Liver (tissue), 9 donors: ENCODE measurements around the gene METTL13. TPM values are rescaled to one million over a fixed set of nuclear protein-coding genes. Genes with fewer than 3 reads are reported as not detected.

ENCODE experiments used
- DNase-seq: peaks from one replicate; pipeline ENCODE4 v3.0.0-alpha.2; 2017; ENCODE audit warnings: low spot score
- H3K27ac ChIP-seq, 2 donors: one replicate each; pipeline ENCODE4 v1.7.0; 2013; ENCODE audit warnings: inconsistent platforms in 2 of 2, low read length in 2 of 2, control low read depth in 1 of 2, low read depth in 1 of 2, mild to moderate bottlenecking in 1 of 2
- H3K27me3 ChIP-seq, 4 donors: one replicate each; pipeline versions ENCODE4 v1.6.1 to v1.7.0; 2013; ENCODE audit warnings: low read length in 3 of 4, inconsistent platforms in 1 of 4, mild to moderate bottlenecking in 1 of 4, moderate library complexity in 1 of 4; ENCODE audit not compliant: control insufficient read depth in 4 of 4, insufficient read depth in 4 of 4
- H3K36me3 ChIP-seq, 4 donors: one replicate each; pipeline versions ENCODE4 v1.6.1 to v1.7.0; 2013; ENCODE audit warnings: low read length in 3 of 4, mild to moderate bottlenecking in 3 of 4, low read depth in 1 of 4, moderate library complexity in 1 of 4; ENCODE audit not compliant: control insufficient read depth in 4 of 4, insufficient read depth in 3 of 4
- H3K4me1 ChIP-seq, 4 donors: one replicate each; pipeline versions ENCODE4 v1.6.1 to v1.7.0; 2013; ENCODE audit warnings: low read length in 3 of 4, mild to moderate bottlenecking in 3 of 4, moderate library complexity in 1 of 4; ENCODE audit not compliant: control insufficient read depth in 4 of 4, insufficient read depth in 4 of 4
- H3K4me3 ChIP-seq, 3 donors: one replicate each; pipeline versions ENCODE4 v1.6.1 to v1.7.0; 2013; ENCODE audit warnings: low read length in 3 of 3, control low read depth in 1 of 3, low read depth in 1 of 3, mild to moderate bottlenecking in 1 of 3
- H3K9ac ChIP-seq, 2 donors: one replicate each; pipeline ENCODE4 v1.7.0; 2013; ENCODE audit warnings: low read length in 2 of 2, mild to moderate bottlenecking in 2 of 2, moderate library complexity in 2 of 2, control low read depth in 1 of 2, low read depth in 1 of 2
- H3K9me3 ChIP-seq, 4 donors: one replicate each; pipeline versions ENCODE4 v1.6.1 to v1.7.0; 2013; ENCODE audit warnings: low read length in 3 of 4; ENCODE audit not compliant: control insufficient read depth in 4 of 4
- CTCF ChIP-seq: fragments of 150-350 bp; IDR thresholded peaks from 2 replicates; pipeline ENCODE4 v1.5.1; 2017; ENCODE audit warnings: improper control_type of control experiment, low read depth, low read length; ENCODE audit not compliant: missing input control
- EGR1 ChIP-seq, 2 donors: IDR thresholded peaks; 2 replicates each; pipeline ENCODE4 v1.6.1; 2016 to 2018; ENCODE audit warnings: antibody characterized with exemption in 2 of 2, low read depth in 2 of 2
- FOXA1 ChIP-seq: IDR thresholded peaks from 2 replicates; pipeline ENCODE4 v1.6.1; 2016; ENCODE audit warnings: antibody characterized with exemption
- FOXA2 ChIP-seq: IDR thresholded peaks from 2 replicates; pipeline ENCODE4 v1.6.1; 2016; ENCODE audit warnings: antibody characterized with exemption
- GABPA ChIP-seq, 2 donors: IDR thresholded peaks in 1 of 2; conservative IDR thresholded peaks in 1 of 2; 2 replicates each; pipeline ENCODE4 v1.6.1; 2016; ENCODE audit warnings: antibody characterized with exemption in 2 of 2, mild to moderate bottlenecking in 1 of 2, moderate library complexity in 1 of 2
- HNF4A ChIP-seq, 2 donors: conservative IDR thresholded peaks; 2 replicates each; pipeline ENCODE4 v1.6.1; 2016; ENCODE audit warnings: antibody characterized with exemption in 2 of 2, mild to moderate bottlenecking in 2 of 2
- HNF4G ChIP-seq: IDR thresholded peaks from 2 replicates; pipeline ENCODE4 v1.6.1; 2016; ENCODE audit warnings: antibody characterized with exemption
- JUND ChIP-seq, 2 donors: IDR thresholded peaks; 2 replicates each; pipeline ENCODE4 v1.6.1; 2016; ENCODE audit warnings: antibody characterized with exemption in 2 of 2
- MAX ChIP-seq: IDR thresholded peaks from 2 replicates; pipeline ENCODE4 v1.6.1; 2016; ENCODE audit warnings: antibody characterized with exemption
- NR2F2 ChIP-seq: IDR thresholded peaks from 2 replicates; pipeline ENCODE4 v1.6.1; 2016; ENCODE audit warnings: antibody characterized with exemption
- RAD21 ChIP-seq, 2 donors: IDR thresholded peaks; 2 replicates each; pipeline ENCODE4 v1.6.1; 2016; ENCODE audit warnings: antibody characterized with exemption in 2 of 2, mild to moderate bottlenecking in 2 of 2
- SP1 ChIP-seq: IDR thresholded peaks from 2 replicates; pipeline ENCODE4 v1.6.1; 2018; ENCODE audit warnings: antibody characterized with exemption, mild to moderate bottlenecking
- TAF1 ChIP-seq: conservative IDR thresholded peaks from 2 replicates; pipeline ENCODE4 v1.6.1; 2016; ENCODE audit warnings: antibody characterized with exemption, mild to moderate bottlenecking
- YY1 ChIP-seq: IDR thresholded peaks from 2 replicates; pipeline ENCODE4 v1.6.1; 2016; ENCODE audit warnings: antibody characterized with exemption, mild to moderate bottlenecking
- WGBS: extraction: QIAGEN DNeasy Blood & Tissue Kit; methylation state at CpG from one replicate; pipeline ENCODE4 v1.1.7; 2013; 5-methylcytosine and 5-hydroxymethylcytosine counted together
- polyA plus RNA-seq, 2 donors: library from polyadenylated mRNA; stranded (reverse) in 1 of 2; unstranded in 1 of 2; fragments of 200-250 nt in 1 of 2; fragments of >200 nt in 1 of 2; fragmentation: Nextera tagmentation in 1 of 2; extraction: Ambion mirVana in 1 of 2; gene quantifications; one replicate each; pipeline versions ENCODE4 v1.2.1 to v1.2.3, GENCODE V29; 2013 to 2015
- total RNA-seq, 2 donors: library from RNA; depleted of rRNA; stranded (reverse); fragments of >200 nt; gene quantifications; one replicate each; pipeline ENCODE4 v1.2.3, GENCODE V29; 2014
- TF ChIP-seq, protein P1 (sequence below): IDR thresholded peaks from 2 replicates; pipeline ENCODE4 v1.6.1; 2016; ENCODE audit warnings: antibody characterized with exemption
- TF ChIP-seq, protein P2 (sequence below): IDR thresholded peaks from 2 replicates; pipeline ENCODE4 v1.6.1; 2016; ENCODE audit warnings: antibody characterized with exemption
- donor health status: healthy.
- donor health status: healthy.
- donor health status: healthy.
- donor health status: healthy.
- donor health status: healthy.

METTL13 gene
- total and polyA plus RNA-seq, 4 donors, result 10.5 to 16.1 (median 13.4) TPM

- Histone ChIP-seq H3K4me1 (peaks cover 0 to 23% (median 14%) of the 10 kb centered on the region in 4 donors), H3K9me3 (no peaks in the 10 kb centered on the region), H3K27me3 (no peaks in the 10 kb centered on the region), H3K9ac (no peak overlapping the region), H3K27ac (no peak overlapping the region), H3K4me3 (no peak overlapping the region), H3K36me3 (peaks cover 18 to 66% (median 52%) of the 10 kb centered on the region in 4 donors)
- TF ChIP-seq EGR1 (IDR thresholded peaks at IDR 0.05; ENCODE audit: low read depth in 2 of 2), result no peak
- no peak for TF ChIP-seq MAX
- TF ChIP-seq GABPA (IDR thresholded peaks at IDR 0.05 in 1 of 2, conservative IDR thresholded peaks at IDR 0.05 in 1 of 2), result no peak
- no peak for TF ChIP-seq TAF1
- no peak for TF ChIP-seq FOXA2
- TF ChIP-seq FOXA1, result no peak
- no peak for TF ChIP-seq CTCF
- no peak for TF ChIP-seq RAD21 (IDR thresholded peaks at IDR 0.05)
- 98% methylated on average over 2 of the region's 2 CpGs for WGBS
- DNase-seq, result no peak
Observed at GRCh38 chr1:171786534-171786933, 5.1 kb downstream of the METTL13 start.

DNA sequence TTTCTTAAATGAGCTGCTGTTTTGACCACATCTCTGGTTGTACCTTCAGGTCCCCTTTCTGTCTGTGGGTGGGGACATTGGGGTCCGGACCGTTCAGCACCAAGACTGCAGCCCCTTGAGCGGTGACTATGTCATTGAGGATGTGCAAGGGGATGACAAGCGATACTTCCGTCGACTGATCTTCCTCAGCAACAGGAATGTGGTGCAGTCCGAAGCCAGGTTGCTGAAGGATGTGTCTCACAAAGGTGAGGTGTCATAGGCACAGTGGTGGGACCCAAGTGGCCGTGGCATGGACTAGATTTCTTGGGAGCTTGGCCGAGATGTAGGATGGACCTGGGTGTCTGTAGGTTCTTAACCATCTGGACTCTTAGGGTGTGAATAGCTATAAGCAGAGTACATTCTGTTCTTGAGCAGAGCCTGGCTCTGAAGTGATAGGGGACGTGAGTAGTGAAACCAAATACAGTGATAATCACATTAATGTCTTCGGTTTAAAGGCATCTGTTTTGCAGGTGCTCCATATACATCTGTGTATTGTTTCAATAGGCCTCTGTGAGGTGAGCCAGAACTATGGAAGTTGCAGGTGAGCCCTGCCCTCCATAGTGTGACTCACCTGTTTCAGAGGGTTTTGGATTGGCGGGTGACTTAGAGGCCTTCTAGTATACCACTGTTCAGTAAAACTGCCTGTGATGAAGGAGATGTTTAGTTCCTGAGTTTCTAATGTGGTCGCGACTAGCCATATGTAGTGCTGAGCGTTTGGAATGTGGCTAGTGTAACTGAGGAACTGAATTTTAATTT lies 6.4 kb downstream of the METTL13 start:
- Histone ChIP-seq H3K4me1 (peaks cover 0 to 13% (median 6%) of the 10 kb centered on the region in 4 donors), H3K9ac (no peak overlapping the region), H3K4me3 (no peak overlapping the region), H3K36me3 (peaks cover 23 to 79% (median 63%) of the 10 kb centered on the region in 4 donors), H3K27ac (no peak overlapping the region), H3K9me3 (no peaks in the 10 kb centered on the region), H3K27me3 (no peaks in the 10 kb centered on the region)
- TF ChIP-seq GABPA (IDR thresholded peaks at IDR 0.05 in 1 of 2, conservative IDR thresholded peaks at IDR 0.05 in 1 of 2), result no peak
- no peak for TF ChIP-seq MAX
- no peak for DNase-seq
- WGBS, result 97% methylated on average over 15 of the region's 15 CpGs

DNA sequence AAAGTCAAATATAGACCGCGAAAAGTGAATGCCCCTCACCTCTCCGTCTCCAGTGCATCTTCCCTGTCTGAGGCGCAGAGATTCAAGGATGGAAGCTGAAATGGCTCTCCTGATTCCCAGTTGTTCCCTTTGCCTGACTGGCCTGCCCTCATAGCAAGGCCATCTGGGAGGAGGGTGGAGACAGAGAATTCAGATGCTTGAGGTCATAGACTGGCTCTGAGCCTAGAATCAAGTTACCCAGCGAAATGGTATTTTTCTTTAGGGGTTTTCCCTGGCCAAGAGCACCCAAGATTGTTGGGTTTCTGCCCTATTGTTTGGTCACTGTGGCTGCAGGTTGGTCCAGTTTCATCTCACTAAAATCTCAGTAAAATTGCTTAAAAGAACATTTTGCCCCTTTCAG lies 7.2 kb downstream of the METTL13 start:
- Histone ChIP-seq H3K36me3 (peaks cover 23 to 86% (median 66%) of the 10 kb centered on the region in 4 donors), H3K4me3 (no peak overlapping the region), H3K4me1 (peaks cover 0 to 7% (median 1%) of the 10 kb centered on the region in 4 donors), H3K9me3 (no peaks in the 10 kb centered on the region), H3K9ac (no peak overlapping the region), H3K27ac (no peak overlapping the region), H3K27me3 (no peaks in the 10 kb centered on the region)
- TF ChIP-seq TAF1, result no peak
- no peak for TF ChIP-seq FOXA1
- no peak for TF ChIP-seq MAX
- TF ChIP-seq FOXA2, result no peak
- TF ChIP-seq, protein P1, sequence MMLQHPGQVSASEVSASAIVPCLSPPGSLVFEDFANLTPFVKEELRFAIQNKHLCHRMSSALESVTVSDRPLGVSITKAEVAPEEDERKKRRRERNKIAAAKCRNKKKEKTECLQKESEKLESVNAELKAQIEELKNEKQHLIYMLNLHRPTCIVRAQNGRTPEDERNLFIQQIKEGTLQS, result no peak
- TF ChIP-seq HNF4A (conservative IDR thresholded peaks at IDR 0.05), result no peak
- TF ChIP-seq, protein P2, sequence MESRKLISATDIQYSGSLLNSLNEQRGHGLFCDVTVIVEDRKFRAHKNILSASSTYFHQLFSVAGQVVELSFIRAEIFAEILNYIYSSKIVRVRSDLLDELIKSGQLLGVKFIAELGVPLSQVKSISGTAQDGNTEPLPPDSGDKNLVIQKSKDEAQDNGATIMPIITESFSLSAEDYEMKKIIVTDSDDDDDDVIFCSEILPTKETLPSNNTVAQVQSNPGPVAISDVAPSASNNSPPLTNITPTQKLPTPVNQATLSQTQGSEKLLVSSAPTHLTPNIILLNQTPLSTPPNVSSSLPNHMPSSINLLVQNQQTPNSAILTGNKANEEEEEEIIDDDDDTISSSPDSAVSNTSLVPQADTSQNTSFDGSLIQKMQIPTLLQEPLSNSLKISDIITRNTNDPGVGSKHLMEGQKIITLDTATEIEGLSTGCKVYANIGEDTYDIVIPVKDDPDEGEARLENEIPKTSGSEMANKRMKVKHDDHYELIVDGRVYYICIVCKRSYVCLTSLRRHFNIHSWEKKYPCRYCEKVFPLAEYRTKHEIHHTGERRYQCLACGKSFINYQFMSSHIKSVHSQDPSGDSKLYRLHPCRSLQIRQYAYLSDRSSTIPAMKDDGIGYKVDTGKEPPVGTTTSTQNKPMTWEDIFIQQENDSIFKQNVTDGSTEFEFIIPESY, result no peak
- no peak for TF ChIP-seq SP1
- TF ChIP-seq RAD21 (IDR thresholded peaks at IDR 0.05), result no peak
- TF ChIP-seq NR2F2, result no peak
- no peak for TF ChIP-seq GABPA (IDR thresholded peaks at IDR 0.05 in 1 of 2, conservative IDR thresholded peaks at IDR 0.05 in 1 of 2)
- TF ChIP-seq CTCF, result no peak
- no peak for TF ChIP-seq YY1
- no peak for TF ChIP-seq HNF4G
- no peak for TF ChIP-seq JUND (IDR thresholded peaks at IDR 0.05)
- 92% methylated on average over 5 of the region's 5 CpGs for WGBS
- no peak for DNase-seq
